Measurements from ENCODE around the gene TECTB.
"Not testable (repeated sequence)": the region's sequence is repeated elsewhere in the genome, so short reads cannot be mapped to it uniquely, and the experiment has no call there.

Gene TECTB

DNA sequence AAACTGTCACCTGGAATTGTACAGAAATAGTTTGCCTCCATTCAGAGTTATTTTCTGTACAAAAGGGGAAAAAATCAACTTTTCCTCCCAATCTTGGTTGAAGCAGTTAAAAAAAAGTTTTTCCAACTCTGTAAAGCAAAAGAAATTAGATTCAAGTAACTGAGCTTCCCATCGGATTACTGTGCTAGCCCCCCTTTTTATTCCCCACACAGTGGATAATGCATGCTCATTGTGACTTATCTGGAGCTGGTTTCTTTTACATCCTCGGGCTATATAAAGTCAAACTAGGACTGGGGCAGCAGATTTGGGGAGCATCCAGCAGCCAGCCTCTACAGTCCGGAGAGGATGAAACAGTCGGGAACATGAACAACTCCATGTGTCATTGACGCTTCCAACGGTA lies at the start of gene TECTB:
TSS of gene TECTB (plus strand) at position 301 of the 400 bp plus-strand sequence. CDS start 335 bp downstream, outside the sequence.
- DNase-seq (ENCODE audit: insufficient read length, low spot score) (no peak), FAIRE-seq (no peak)

DNA sequence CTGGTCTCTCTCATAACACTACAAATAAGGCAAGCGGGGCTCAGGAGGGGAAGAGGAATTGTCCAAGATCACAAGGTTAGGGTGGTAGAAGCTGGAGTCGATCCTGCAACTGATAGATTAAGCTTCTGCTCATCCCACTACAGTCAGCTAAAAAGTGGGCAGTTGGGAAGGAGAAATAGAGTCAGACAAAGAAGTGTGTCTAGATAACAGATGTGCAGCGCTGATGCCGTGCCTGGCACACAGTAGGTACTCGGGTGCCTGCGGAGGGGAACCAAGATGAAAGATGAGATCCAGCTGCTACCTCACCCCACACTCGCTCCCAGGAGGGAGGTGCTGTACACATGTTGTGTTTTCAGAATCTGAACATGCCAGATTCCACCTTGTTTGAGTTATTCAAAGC lies 48.1 kb upstream of the TECTB start:
- DNase-seq (ENCODE audit: insufficient read length, low spot score) (no peak), FAIRE-seq (no peak)

DNA sequence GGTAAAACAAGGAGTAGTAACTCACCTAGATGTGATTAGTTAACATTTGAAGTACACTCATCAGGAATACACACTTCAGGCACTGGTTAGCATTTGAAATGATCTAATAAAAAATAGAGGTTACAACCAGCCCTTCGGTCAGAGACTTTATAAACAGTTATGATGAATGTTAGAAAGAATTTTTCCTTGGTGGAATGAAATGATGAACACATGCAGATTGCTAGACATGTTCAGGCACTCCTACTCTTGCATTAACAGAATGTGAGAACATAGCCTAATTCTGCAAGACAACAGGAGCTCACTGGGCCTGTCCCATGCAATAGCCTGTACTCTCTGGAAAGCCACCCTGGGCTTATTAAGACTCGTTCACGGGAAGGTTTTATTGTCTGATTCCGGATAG lies 47.3 kb upstream of the TECTB start:
- FAIRE-seq (no peak), DNase-seq (ENCODE audit: insufficient read length, low spot score) (no peak)

DNA sequence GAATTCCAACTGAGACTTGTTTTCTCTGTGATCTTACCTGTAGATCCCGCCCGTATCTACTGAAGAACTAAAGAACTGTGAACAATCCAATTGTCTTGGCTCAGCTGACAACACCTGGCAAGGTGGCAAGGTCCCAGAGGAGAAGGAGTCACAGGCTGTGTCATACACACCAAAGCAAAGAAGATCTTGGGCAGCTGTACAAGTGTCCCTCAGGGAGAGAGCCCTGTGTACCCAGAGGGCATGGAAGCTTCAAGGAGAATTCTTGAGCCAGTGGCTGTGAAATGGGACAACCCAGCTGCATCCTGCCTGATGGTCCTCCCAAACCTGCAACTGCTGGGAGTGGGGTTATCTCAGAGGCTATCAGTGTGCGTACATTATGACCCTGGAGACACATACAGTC lies 46.7 kb upstream of the TECTB start:
- DNase-seq (ENCODE audit: insufficient read length, low spot score) (no peak), FAIRE-seq (no peak)

- no peak for DNase-seq (ENCODE audit: insufficient read length, low spot score)
- FAIRE-seq, result no peak
Measured at GRCh38 chr10:112239347-112239746, 43.9 kb upstream of the TECTB start.

- DNase-seq (ENCODE audit: insufficient read length, low spot score), result no peak
- FAIRE-seq, result no peak
Measured at GRCh38 chr10:112240441-112240840, 42.8 kb upstream of the TECTB start.

- DNase-seq (ENCODE audit: insufficient read length, low spot score) (no peak), FAIRE-seq (no peak)
Measured at GRCh38 chr10:112241651-112242341, 41.4 kb upstream of the TECTB start.

GRCh38 chr10:112242769-112243168 lies 40.4 kb upstream of the TECTB start:
- FAIRE-seq (no peak), DNase-seq (ENCODE audit: insufficient read length, low spot score) (no peak)

- FAIRE-seq, result no peak
Measured at GRCh38 chr10:112243713-112244112, 39.5 kb upstream of the TECTB start.

GRCh38 chr10:112244197-112244596 lies 39.0 kb upstream of the TECTB start:
- no peak for DNase-seq (ENCODE audit: insufficient read length, low spot score)
- FAIRE-seq, result no peak

More at GRCh38 chr10:112243713-112244112, 39.5 kb upstream of the TECTB start:
- DNase-seq (ENCODE audit: insufficient read length, low spot score), result no peak

GRCh38 chr10:112247791-112248190 lies 35.4 kb upstream of the TECTB start:
- FAIRE-seq (no peak), DNase-seq (ENCODE audit: insufficient read length, low spot score) (no peak)

DNA sequence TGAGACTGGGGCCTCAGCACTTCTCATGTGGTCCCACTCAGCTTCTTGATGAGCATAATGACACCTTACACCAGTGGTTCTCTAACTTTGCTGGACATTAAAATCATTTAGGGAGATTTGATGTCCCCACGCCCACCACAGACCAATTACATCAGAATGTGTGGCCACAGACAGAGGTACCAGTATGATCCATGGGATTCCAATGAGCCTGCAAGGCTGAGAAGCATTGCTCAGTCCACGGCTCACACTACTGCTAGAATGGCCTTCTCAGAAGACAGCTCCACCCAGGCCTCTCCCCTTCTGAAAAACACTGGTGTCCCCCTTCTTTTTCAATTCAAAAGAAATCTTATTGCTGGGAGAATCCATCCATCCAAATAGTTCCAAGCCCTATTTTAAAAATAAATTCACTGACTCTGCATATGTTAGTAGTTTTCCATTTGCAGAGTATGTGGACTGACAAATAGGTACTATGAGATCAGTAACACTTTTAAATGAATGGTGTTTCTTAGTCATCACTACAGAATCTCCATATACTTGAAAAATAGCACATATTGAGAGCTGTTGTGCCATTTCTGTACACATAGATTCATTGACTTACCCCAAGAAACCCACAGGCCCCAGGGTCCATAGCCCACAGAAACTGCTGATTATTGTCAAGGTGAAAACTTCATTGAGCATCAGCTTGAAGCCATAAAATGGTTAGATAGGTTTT lies 34.5 kb upstream of the TECTB start:
- no peak for DNase-seq (ENCODE audit: insufficient read length, low spot score)
- no peak for FAIRE-seq

GRCh38 chr10:112249722-112250121 lies 33.5 kb upstream of the TECTB start:
- no peak for FAIRE-seq
- DNase-seq (ENCODE audit: insufficient read length, low spot score), result no peak

DNA sequence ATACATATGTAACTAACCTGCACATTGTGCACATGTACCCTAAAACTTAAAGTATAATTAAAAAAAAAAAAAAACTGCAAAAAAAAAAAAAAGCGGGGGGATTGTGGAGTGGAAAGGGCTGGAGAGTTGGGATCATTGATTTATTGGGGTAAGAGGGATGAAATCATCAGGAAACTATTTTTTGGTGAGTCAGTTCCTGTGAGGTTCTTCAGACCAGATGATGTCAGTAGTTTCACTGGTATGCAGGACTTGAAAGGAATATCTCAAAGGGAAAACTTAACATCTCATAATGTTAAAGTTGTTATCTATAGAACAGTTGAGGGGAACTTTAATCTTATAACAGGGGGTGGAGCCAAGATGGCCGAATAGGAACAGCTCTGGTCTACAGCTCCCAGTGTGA lies 32.6 kb upstream of the TECTB start:
- no peak for FAIRE-seq
- DNase-seq (ENCODE audit: insufficient read length, low spot score), result no peak

DNA sequence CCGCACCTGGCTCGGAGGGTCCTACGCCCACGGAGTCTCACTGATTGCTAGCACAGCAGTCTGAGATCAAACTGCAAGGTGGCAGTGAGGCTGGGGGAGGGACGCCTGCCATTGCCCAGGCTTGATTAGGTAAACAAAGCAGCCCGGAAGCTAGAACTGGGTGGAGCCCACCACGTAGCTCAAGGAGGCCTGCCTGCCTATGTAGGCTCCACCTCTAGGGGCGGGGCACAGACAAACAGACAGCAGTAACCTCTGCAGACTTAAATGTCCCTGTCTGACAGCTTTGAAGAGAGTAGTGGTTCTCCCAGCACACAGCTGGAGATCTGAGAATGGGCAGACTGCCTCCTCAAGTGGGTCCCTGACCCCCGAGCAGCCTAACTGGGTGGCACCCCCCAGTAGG lies 32.0 kb upstream of the TECTB start:
- FAIRE-seq; DNase-seq (ENCODE audit: insufficient read length, low spot score): not testable (repeated sequence)

DNA sequence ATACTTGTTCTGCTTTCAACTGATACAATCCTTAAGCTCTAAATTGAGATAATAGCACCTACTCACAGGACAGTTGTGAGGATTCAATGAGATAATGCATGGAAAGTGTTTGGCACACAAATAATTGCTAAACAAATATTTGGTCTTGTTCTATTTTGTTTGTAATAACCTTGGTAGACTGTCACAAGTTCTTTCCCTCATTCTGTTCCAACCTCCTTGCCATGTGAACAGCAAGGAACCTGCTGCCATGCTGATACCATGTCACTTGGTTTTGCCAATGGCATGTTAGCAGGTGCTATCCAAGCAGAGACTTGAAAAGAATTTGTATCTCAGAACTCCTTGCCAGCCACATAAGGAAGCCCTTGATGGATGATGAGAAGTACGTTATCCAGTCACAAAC lies 24.8 kb upstream of the TECTB start:
- DNase-seq (ENCODE audit: insufficient read length, low spot score) (no peak), FAIRE-seq (no peak)

DNA sequence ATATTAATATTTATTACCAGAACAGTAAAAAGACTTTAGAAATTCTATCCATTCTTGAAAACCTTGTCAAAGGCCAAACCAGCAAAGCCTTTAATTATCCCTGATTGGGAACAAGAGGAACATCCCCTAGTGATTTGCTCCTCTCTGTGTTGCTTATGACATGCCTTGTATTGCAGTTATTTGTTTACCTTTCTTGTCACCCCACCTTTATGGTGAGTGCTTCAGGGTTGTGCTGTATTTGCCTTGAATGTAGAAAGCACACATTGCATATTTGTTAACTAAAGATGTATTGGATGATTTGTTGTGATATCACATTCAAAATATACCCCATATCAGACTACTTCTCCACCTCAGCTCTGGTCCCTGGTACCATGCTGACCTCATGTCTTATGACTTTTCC lies 23.5 kb upstream of the TECTB start:
- DNase-seq (ENCODE audit: insufficient read length, low spot score) (no peak), FAIRE-seq (no peak)

GRCh38 chr10:112260831-112261230 lies 22.4 kb upstream of the TECTB start:
- no peak for DNase-seq (ENCODE audit: insufficient read length, low spot score)
- no peak for FAIRE-seq

GRCh38 chr10:112261281-112261822 lies 21.8 kb upstream of the TECTB start:
- FAIRE-seq (no peak), DNase-seq (ENCODE audit: insufficient read length, low spot score) (no peak)

- no peak for DNase-seq (ENCODE audit: insufficient read length, low spot score)
- no peak for FAIRE-seq
Measured at GRCh38 chr10:112262546-112262945, 20.7 kb upstream of the TECTB start.

DNA sequence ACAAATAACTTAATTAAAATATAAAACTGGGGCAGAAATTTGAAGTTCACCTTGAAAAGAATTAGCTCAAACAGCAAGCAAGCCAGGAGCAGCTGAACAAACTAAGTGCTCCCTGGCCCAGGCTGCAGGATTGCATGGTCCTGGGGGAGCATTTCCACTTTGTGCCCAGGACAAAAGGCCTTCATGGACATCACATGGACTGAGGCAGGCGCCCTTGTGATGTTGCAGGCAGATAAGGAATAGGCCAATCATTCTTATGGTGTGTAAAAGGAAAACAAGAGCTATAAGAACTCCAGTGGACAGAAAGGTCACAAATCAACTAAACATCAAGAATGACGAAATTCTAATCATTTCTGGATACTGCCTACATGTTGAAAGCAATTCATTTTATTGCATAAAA lies 17.5 kb upstream of the TECTB start:
- FAIRE-seq, result no peak
- no peak for DNase-seq (ENCODE audit: insufficient read length, low spot score)

GRCh38 chr10:112269266-112269665 lies 13.9 kb upstream of the TECTB start:
- FAIRE-seq (no peak), DNase-seq (ENCODE audit: insufficient read length, low spot score) (no peak)
